ENCODE data around the gene FLYWCH2. TPM values are rescaled to one million over a fixed set of nuclear protein-coding genes. Genes with fewer than 3 reads are reported as not detected.

FLYWCH2 gene
- total RNA-seq, 1 donor from 2014 or later = 23.2 TPM

- H3K36me3 ChIP-seq = peaks cover 44% of the 10 kb centered on the region
- no peak overlapping the region for H3K4me3 ChIP-seq
- H3K4me1 ChIP-seq = peaks cover 3% of the 10 kb centered on the region
- DNase-seq = no peak
- no peaks in the 10 kb centered on the region for H3K27me3 ChIP-seq (ENCODE audit: low read depth)
- no peak overlapping the region for H3K27ac ChIP-seq (replicated peaks)
- no peak for TF ChIP-seq CTCF (IDR thresholded peaks at IDR 0.05; ENCODE audit: borderline replicate concordance)
- no peaks in the 10 kb centered on the region for H3K9me3 ChIP-seq (replicated peaks)
- intact Hi-C loops (cut with micrococcal nuclease) = no loop called here
Observed at GRCh38 chr16:2896480-2897010, 13.5 kb downstream of the FLYWCH2 start.

- Histone ChIP-seq H3K27me3 (ENCODE audit: low read depth) (no peaks in the 10 kb centered on the region), H3K9me3 (replicated peaks) (no peaks in the 10 kb centered on the region), H3K4me3 (no peak overlapping the region), H3K36me3 (peaks cover 44% of the 10 kb centered on the region), H3K4me1 (no peaks in the 10 kb centered on the region), H3K27ac (replicated peaks) (no peak overlapping the region)
- intact Hi-C loops (cut with micrococcal nuclease) = no loop called here
- DNase-seq = no peak
- no peak for TF ChIP-seq CTCF (IDR thresholded peaks at IDR 0.05; ENCODE audit: borderline replicate concordance)
Observed at GRCh38 chr16:2897110-2897509, 14.1 kb downstream of the FLYWCH2 start.

GRCh38 chr16:2898831-2899563 is 16.0 kb downstream of the FLYWCH2 start:
- peaks cover 8% of the 10 kb centered on the region for H3K4me1 ChIP-seq
- no peak for TF ChIP-seq CTCF (IDR thresholded peaks at IDR 0.05; ENCODE audit: borderline replicate concordance)
- DNase-seq = no peak
- H3K36me3 ChIP-seq = peaks cover 44% of the 10 kb centered on the region
- intact Hi-C loops (cut with micrococcal nuclease) = no loop called here
- no peak overlapping the region for H3K27ac ChIP-seq (replicated peaks)
- no peak overlapping the region for H3K4me3 ChIP-seq
- H3K27me3 ChIP-seq (ENCODE audit: low read depth) = no peaks in the 10 kb centered on the region
- no peaks in the 10 kb centered on the region for H3K9me3 ChIP-seq (replicated peaks)

GRCh38 chr16:2899564-2900072 is 16.6 kb downstream of the FLYWCH2 start:
- Histone ChIP-seq H3K4me3 (no peak overlapping the region), H3K36me3 (peaks cover 44% of the 10 kb centered on the region), H3K4me1 (peaks cover 13% of the 10 kb centered on the region), H3K9me3 (replicated peaks) (no peaks in the 10 kb centered on the region), H3K27ac (replicated peaks) (no peak overlapping the region), H3K27me3 (ENCODE audit: low read depth) (no peaks in the 10 kb centered on the region)
- no peak for DNase-seq
- intact Hi-C loops (cut with micrococcal nuclease) = no loop called here
- no peak for TF ChIP-seq CTCF (IDR thresholded peaks at IDR 0.05; ENCODE audit: borderline replicate concordance)

GRCh38 chr16:2900526-2901075 is 17.6 kb downstream of the FLYWCH2 start:
- H3K36me3 ChIP-seq = peaks cover 41% of the 10 kb centered on the region

More at GRCh38 chr16:2900526-2901075, 17.6 kb downstream of the FLYWCH2 start:
- H3K9me3 ChIP-seq (replicated peaks) = no peaks in the 10 kb centered on the region
- peaks cover 18% of the 10 kb centered on the region for H3K4me1 ChIP-seq
- H3K27ac ChIP-seq (replicated peaks) = no peak overlapping the region
- H3K4me3 ChIP-seq = no peak overlapping the region
- no peak for DNase-seq
- H3K27me3 ChIP-seq (ENCODE audit: low read depth) = no peaks in the 10 kb centered on the region
- intact Hi-C loops (cut with micrococcal nuclease) = no loop called here
- no peak for TF ChIP-seq CTCF (IDR thresholded peaks at IDR 0.05; ENCODE audit: borderline replicate concordance)

Measured in left ventricle myocardium inferior (tissue), 1 donor.